GM23338 (cell line): ENCODE data around the gene GHRH. TPM values are rescaled to one million over a fixed set of nuclear protein-coding genes. Genes with fewer than 3 reads are reported as not detected.

Source experiments
- ATAC-seq: fragments of 200-7000 bp; cut with Tn5 transposase; 3 replicates; pipeline ENCODE4 v1.9.1; 2020
- DNase-seq: peaks from one replicate; pipeline ENCODE4 v3.0.0-alpha.2; 2015; ENCODE audit warnings: low spot score
- H2AFZ ChIP-seq: fragments of 200-600 bp; sonication (generic); 2 replicates; pipeline ENCODE4 v1.8.0; 2016; ENCODE audit warnings: antibody characterized with exemption, mild to moderate bottlenecking, moderate library complexity
- H3F3A ChIP-seq: fragments of 200-600 bp; sonication (generic); replicated peaks from 2 replicates; pipeline ENCODE4 v1.8.0; 2017; ENCODE audit warnings: antibody characterized with exemption, mixed run types, low read depth
- H3K27ac ChIP-seq: fragments of 200-600 bp; sonication (generic); 2 replicates; pipeline ENCODE4 v1.6.1; 2016; ENCODE audit warnings: low read depth
- H3K27me3 ChIP-seq: fragments of 200-600 bp; sonication (generic); 2 replicates; pipeline ENCODE4 v1.8.0; 2016; ENCODE audit warnings: mild to moderate bottlenecking, mixed run types, moderate library complexity; ENCODE audit not compliant: insufficient read depth
- H3K36me3 ChIP-seq: fragments of 200-600 bp; sonication (generic); 2 replicates; pipeline ENCODE4 v1.8.0; 2016; ENCODE audit warnings: mild to moderate bottlenecking; ENCODE audit not compliant: insufficient read depth
- H3K4me1 ChIP-seq: fragments of 200-600 bp; sonication (generic); 2 replicates; pipeline ENCODE4 v1.8.0; 2016; ENCODE audit warnings: mild to moderate bottlenecking, moderate library complexity; ENCODE audit not compliant: insufficient read depth
- H3K4me2 ChIP-seq: fragments of 200-600 bp; sonication (generic); 2 replicates; pipeline ENCODE4 v1.7.1; 2017; ENCODE audit warnings: mixed run types
- H3K4me3 ChIP-seq: fragments of 200-600 bp; sonication (generic); 2 replicates; pipeline ENCODE4 v1.6.1; 2016; ENCODE audit warnings: mixed run types
- H3K79me2 ChIP-seq: fragments of 200-600 bp; sonication (generic); replicated peaks from 2 replicates; pipeline ENCODE4 v1.8.0; 2017; ENCODE audit warnings: mild to moderate bottlenecking; ENCODE audit not compliant: insufficient read depth
- H3K9me2 ChIP-seq: fragments of 200-600 bp; sonication (generic); 2 replicates; pipeline ENCODE4 v1.8.0; 2017; ENCODE audit not compliant: insufficient read depth
- H4K20me1 ChIP-seq: fragments of 200-600 bp; sonication (generic); replicated peaks from 2 replicates; pipeline ENCODE4 v1.8.0; 2017; ENCODE audit warnings: mild to moderate bottlenecking; ENCODE audit not compliant: insufficient read depth
- H3K27ac Mint-ChIP-seq: 2 replicates; pipeline ENCODE4 v1.8.0; 2020; ENCODE audit warnings: inconsistent platforms, mild to moderate bottlenecking, moderate library complexity, mixed read lengths
- H3K27me3 Mint-ChIP-seq: 3 replicates; pipeline ENCODE4 v1.8.0; 2022; ENCODE audit warnings: low read depth, mild to moderate bottlenecking, moderate library complexity, mixed read lengths, inconsistent platforms; ENCODE audit not compliant: insufficient read depth, poor library complexity
- H3K36me3 Mint-ChIP-seq: 3 replicates; pipeline ENCODE4 v1.8.0; 2021; ENCODE audit warnings: low read depth, mild to moderate bottlenecking, inconsistent platforms, moderate library complexity, mixed read lengths
- H3K4me1 Mint-ChIP-seq: 3 replicates; pipeline ENCODE4 v1.8.0; 2020; ENCODE audit warnings: mild to moderate bottlenecking, inconsistent platforms, mixed read lengths
- H3K4me3 Mint-ChIP-seq: 3 replicates; pipeline ENCODE4 v1.8.0; 2021; ENCODE audit warnings: moderate library complexity, mild to moderate bottlenecking, inconsistent platforms, mixed read lengths
- H3K9me3 Mint-ChIP-seq: 3 replicates; pipeline ENCODE4 v1.8.0; 2020; ENCODE audit warnings: moderate library complexity, mild to moderate bottlenecking, inconsistent platforms, mixed read lengths
- CREB1 ChIP-seq: fragments of 250-450 bp; sonication (Bioruptor Pico); IDR thresholded peaks from 2 replicates; pipeline ENCODE4 v1.5.0; 2020; ENCODE audit warnings: low read depth, mild to moderate bottlenecking, moderate library complexity
- ETS1 ChIP-seq: IDR thresholded peaks from 2 replicates; pipeline ENCODE4 v1.6.1; 2016; ENCODE audit warnings: antibody characterized with exemption
- JUNB ChIP-seq: IDR thresholded peaks from one replicate; pipeline ENCODE4 v1.6.1; 2016; ENCODE audit warnings: antibody characterized with exemption; ENCODE audit not compliant: unreplicated experiment
- NANOG ChIP-seq: IDR thresholded peaks from 2 replicates; pipeline ENCODE4 v1.6.1; 2016; ENCODE audit warnings: antibody characterized with exemption, borderline replicate concordance
- POLR2AphosphoS5 ChIP-seq: IDR thresholded peaks from 2 replicates; pipeline ENCODE4 v1.6.1; 2016; ENCODE audit warnings: antibody characterized with exemption, low read depth
- STAT1 ChIP-seq: IDR thresholded peaks from one replicate; pipeline ENCODE4 v1.6.1; 2016; ENCODE audit warnings: antibody characterized with exemption; ENCODE audit not compliant: unreplicated experiment
- ZNF114 ChIP-seq: fragments of 250-450 bp; sonication (Bioruptor Pico); IDR thresholded peaks from 2 replicates; pipeline ENCODE4 v1.5.0; 2020; ENCODE audit warnings: mild to moderate bottlenecking, moderate library complexity
- long read RNA-seq: library from polyadenylated mRNA; unstranded; transcript quantifications from one replicate; pipeline ENCODE4 v2.0.0, GENCODE V29; 2020; ENCODE audit not compliant: unreplicated experiment
- polyA plus RNA-seq: library from polyadenylated mRNA; unstranded; fragments of >200 nt; fragmentation: Nextera tagmentation; extraction: Ambion mirVana; gene quantifications from 2 replicates; pipeline ENCODE4 v1.2.1, GENCODE V29; 2016
- total RNA-seq: library from RNA; depleted of rRNA; stranded (reverse); fragments of >200 nt; shearing (Covaris generic); gene quantifications from 2 replicates; pipeline ENCODE4 v1.2.3, GENCODE V29; 2014; rRNA removed
- TF ChIP-seq, protein P1 (sequence below): IDR thresholded peaks from one replicate; pipeline ENCODE4 v1.6.1; 2018; ENCODE audit warnings: antibody characterized with exemption; ENCODE audit not compliant: unreplicated experiment
- TF ChIP-seq, protein P2 (sequence below), 2 experiments: fragments of 200-600 bp in 1 of 2; sonication (generic) in 1 of 2; conservative IDR thresholded peaks; 2 replicates each; pipeline versions ENCODE4 v1.5.1 to v1.6.1; 2016 to 2017; ENCODE audit warnings: antibody characterized with exemption in 2 of 2, low read depth in 2 of 2, mild to moderate bottlenecking in 2 of 2, moderate library complexity in 1 of 2
- TF ChIP-seq, protein P3 (sequence below): fragments of 250-450 bp; sonication (Bioruptor Pico); IDR thresholded peaks from 2 replicates; pipeline ENCODE4 v1.5.0; 2020; ENCODE audit warnings: mild to moderate bottlenecking, moderate library complexity

GHRH gene
- total RNA-seq (not detected in 2 replicates), polyA plus RNA-seq (0.40 TPM in 1 of 2 replicates, not detected in the other)
- long read RNA-seq, result 0 reads

DNA sequence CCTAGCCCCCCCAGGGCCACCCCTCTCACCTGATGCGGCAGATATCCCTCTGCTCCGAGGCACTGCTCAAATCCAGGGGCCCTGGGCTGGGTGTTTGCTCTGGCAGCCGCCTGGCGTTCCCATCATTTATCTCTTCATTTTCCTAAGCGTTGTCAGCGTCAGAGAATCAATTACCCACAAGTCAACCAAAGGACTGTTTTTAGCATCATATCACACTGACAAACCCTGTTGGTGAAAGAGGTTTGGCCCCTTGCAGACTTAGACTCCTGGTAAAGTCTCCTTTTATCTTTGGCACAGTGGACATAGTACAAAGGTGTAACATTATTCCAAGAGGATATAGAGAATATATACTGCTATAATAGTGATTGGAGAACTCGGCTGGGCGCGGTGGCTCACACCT, at the start of gene GHRH:
Gene GHRH, minus strand, starts transcription at position 101 of the 400 bp plus-strand sequence. CDS start 4,925 bp downstream, outside the sequence.
- Histone ChIP-seq H2AFZ (peak within 1 kb of the TSS; percentile 18; the same call in 1 of the 2 replicates), H3K4me3 (no peak within 1 kb of the TSS), H3F3A (peaks cover 8% of the 10 kb centered on the region; the same call in 1 of the 2 replicates), H4K20me1 (no peaks in the 10 kb centered on the region), H3K4me2 (0 out of 2 replicates have a peak within 1 kb of the TSS, but pooled peaks have one; percentile 3), H3K27me3 (no peaks in the 10 kb centered on the region), H3K27ac (no peak within 1 kb of the TSS), H3K9me2 (no peaks in the 10 kb centered on the region), H3K4me1 (peaks cover 12% of the 10 kb centered on the region), H3K36me3 (no peaks in the 10 kb centered on the region), H3K79me2 (no peaks in the 10 kb centered on the region)
- ATAC-seq (no peak), DNase-seq (no peak)
- Mint-ChIP-seq H3K27ac (no peak within 1 kb of the TSS), H3K27me3 (peaks cover 13% of the 10 kb centered on the region), H3K9me3 (no peaks in the 10 kb centered on the region), H3K36me3 (no peaks in the 10 kb centered on the region), H3K4me3 (no peak within 1 kb of the TSS), H3K4me1 (peaks cover 35% of the 10 kb centered on the region)
- no peak for TF ChIP-seq CREB1 (CRISPR knock-in tag)
- TF ChIP-seq, protein P1, sequence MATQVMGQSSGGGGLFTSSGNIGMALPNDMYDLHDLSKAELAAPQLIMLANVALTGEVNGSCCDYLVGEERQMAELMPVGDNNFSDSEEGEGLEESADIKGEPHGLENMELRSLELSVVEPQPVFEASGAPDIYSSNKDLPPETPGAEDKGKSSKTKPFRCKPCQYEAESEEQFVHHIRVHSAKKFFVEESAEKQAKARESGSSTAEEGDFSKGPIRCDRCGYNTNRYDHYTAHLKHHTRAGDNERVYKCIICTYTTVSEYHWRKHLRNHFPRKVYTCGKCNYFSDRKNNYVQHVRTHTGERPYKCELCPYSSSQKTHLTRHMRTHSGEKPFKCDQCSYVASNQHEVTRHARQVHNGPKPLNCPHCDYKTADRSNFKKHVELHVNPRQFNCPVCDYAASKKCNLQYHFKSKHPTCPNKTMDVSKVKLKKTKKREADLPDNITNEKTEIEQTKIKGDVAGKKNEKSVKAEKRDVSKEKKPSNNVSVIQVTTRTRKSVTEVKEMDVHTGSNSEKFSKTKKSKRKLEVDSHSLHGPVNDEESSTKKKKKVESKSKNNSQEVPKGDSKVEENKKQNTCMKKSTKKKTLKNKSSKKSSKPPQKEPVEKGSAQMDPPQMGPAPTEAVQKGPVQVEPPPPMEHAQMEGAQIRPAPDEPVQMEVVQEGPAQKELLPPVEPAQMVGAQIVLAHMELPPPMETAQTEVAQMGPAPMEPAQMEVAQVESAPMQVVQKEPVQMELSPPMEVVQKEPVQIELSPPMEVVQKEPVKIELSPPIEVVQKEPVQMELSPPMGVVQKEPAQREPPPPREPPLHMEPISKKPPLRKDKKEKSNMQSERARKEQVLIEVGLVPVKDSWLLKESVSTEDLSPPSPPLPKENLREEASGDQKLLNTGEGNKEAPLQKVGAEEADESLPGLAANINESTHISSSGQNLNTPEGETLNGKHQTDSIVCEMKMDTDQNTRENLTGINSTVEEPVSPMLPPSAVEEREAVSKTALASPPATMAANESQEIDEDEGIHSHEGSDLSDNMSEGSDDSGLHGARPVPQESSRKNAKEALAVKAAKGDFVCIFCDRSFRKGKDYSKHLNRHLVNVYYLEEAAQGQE, result no peak
- no peak for TF ChIP-seq NANOG
- TF ChIP-seq ETS1, result no peak
- TF ChIP-seq STAT1, result no peak
- no peak for TF ChIP-seq JUNB
- no peak for TF ChIP-seq POLR2AphosphoS5
- TF ChIP-seq, protein P2, sequence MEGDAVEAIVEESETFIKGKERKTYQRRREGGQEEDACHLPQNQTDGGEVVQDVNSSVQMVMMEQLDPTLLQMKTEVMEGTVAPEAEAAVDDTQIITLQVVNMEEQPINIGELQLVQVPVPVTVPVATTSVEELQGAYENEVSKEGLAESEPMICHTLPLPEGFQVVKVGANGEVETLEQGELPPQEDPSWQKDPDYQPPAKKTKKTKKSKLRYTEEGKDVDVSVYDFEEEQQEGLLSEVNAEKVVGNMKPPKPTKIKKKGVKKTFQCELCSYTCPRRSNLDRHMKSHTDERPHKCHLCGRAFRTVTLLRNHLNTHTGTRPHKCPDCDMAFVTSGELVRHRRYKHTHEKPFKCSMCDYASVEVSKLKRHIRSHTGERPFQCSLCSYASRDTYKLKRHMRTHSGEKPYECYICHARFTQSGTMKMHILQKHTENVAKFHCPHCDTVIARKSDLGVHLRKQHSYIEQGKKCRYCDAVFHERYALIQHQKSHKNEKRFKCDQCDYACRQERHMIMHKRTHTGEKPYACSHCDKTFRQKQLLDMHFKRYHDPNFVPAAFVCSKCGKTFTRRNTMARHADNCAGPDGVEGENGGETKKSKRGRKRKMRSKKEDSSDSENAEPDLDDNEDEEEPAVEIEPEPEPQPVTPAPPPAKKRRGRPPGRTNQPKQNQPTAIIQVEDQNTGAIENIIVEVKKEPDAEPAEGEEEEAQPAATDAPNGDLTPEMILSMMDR (conservative IDR thresholded peaks at IDR 0.05; ENCODE audit: low read depth in 2 of 2), result no peak
- TF ChIP-seq, protein P3, sequence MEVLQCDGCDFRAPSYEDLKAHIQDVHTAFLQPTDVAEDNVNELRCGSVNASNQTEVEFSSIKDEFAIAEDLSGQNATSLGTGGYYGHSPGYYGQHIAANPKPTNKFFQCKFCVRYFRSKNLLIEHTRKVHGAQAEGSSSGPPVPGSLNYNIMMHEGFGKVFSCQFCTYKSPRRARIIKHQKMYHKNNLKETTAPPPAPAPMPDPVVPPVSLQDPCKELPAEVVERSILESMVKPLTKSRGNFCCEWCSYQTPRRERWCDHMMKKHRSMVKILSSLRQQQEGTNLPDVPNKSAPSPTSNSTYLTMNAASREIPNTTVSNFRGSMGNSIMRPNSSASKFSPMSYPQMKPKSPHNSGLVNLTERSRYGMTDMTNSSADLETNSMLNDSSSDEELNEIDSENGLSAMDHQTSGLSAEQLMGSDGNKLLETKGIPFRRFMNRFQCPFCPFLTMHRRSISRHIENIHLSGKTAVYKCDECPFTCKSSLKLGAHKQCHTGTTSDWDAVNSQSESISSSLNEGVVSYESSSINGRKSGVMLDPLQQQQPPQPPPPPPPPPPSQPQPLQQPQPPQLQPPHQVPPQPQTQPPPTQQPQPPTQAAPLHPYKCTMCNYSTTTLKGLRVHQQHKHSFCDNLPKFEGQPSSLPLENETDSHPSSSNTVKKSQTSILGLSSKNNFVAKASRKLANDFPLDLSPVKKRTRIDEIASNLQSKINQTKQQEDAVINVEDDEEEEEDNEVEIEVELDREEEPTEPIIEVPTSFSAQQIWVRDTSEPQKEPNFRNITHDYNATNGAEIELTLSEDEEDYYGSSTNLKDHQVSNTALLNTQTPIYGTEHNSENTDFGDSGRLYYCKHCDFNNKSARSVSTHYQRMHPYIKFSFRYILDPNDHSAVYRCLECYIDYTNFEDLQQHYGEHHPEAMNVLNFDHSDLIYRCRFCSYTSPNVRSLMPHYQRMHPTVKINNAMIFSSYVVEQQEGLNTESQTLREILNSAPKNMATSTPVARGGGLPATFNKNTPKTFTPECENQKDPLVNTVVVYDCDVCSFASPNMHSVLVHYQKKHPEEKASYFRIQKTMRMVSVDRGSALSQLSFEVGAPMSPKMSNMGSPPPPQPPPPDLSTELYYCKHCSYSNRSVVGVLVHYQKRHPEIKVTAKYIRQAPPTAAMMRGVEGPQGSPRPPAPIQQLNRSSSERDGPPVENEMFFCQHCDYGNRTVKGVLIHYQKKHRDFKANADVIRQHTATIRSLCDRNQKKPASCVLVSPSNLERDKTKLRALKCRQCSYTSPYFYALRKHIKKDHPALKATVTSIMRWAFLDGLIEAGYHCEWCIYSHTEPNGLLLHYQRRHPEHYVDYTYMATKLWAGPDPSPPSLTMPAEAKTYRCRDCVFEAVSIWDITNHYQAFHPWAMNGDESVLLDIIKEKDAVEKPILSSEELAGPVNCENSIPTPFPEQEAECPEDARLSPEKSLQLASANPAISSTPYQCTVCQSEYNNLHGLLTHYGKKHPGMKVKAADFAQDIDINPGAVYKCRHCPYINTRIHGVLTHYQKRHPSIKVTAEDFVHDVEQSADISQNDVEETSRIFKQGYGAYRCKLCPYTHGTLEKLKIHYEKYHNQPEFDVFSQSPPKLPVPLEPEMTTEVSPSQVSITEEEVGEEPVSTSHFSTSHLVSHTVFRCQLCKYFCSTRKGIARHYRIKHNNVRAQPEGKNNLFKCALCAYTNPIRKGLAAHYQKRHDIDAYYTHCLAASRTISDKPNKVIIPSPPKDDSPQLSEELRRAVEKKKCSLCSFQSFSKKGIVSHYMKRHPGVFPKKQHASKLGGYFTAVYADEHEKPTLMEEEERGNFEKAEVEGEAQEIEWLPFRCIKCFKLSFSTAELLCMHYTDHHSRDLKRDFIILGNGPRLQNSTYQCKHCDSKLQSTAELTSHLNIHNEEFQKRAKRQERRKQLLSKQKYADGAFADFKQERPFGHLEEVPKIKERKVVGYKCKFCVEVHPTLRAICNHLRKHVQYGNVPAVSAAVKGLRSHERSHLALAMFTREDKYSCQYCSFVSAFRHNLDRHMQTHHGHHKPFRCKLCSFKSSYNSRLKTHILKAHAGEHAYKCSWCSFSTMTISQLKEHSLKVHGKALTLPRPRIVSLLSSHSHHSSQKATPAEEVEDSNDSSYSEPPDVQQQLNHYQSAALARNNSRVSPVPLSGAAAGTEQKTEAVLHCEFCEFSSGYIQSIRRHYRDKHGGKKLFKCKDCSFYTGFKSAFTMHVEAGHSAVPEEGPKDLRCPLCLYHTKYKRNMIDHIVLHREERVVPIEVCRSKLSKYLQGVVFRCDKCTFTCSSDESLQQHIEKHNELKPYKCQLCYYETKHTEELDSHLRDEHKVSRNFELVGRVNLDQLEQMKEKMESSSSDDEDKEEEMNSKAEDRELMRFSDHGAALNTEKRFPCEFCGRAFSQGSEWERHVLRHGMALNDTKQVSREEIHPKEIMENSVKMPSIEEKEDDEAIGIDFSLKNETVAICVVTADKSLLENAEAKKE, result no peak
- no peak for TF ChIP-seq ZNF114 (CRISPR knock-in tag)
